HFFc6 (cell line): ENCODE results near the gene NFATC2. TPM values are rescaled to one million over a fixed set of nuclear protein-coding genes. Genes with fewer than 3 reads are reported as not detected.

ENCODE experiments used
- DNase-seq: peaks from one replicate; pipeline ENCODE4 v3.0.0-alpha.2; 2018
- H3K27ac Mint-ChIP-seq: 2 replicates; pipeline ENCODE4 v1.8.0; 2020; ENCODE audit warnings: mild to moderate bottlenecking, mixed read lengths
- H3K27me3 Mint-ChIP-seq: 2 replicates; pipeline ENCODE4 v1.8.0; 2021; ENCODE audit warnings: mild to moderate bottlenecking, moderate library complexity, mixed read lengths; ENCODE audit not compliant: insufficient read depth
- H3K36me3 Mint-ChIP-seq: 2 replicates; pipeline ENCODE4 v1.8.0; 2021; ENCODE audit warnings: low read depth, mixed read lengths
- H3K4me1 Mint-ChIP-seq: 2 replicates; pipeline ENCODE4 v1.8.0; 2020; ENCODE audit warnings: low read depth, mixed read lengths
- H3K4me3 Mint-ChIP-seq: 2 replicates; pipeline ENCODE4 v1.8.0; 2020; ENCODE audit warnings: mild to moderate bottlenecking, moderate library complexity, mixed read lengths
- H3K9me3 Mint-ChIP-seq: 2 replicates; pipeline ENCODE4 v1.8.0; 2020; ENCODE audit warnings: mild to moderate bottlenecking, mixed read lengths
- total RNA-seq, 6 experiments: library from RNA; stranded (reverse); fragmentation: NEBNext Ultra II Directional; extraction: Animal tissue kit (Norgen Biotek cat#: 25700); gene quantifications; 2 replicates in 1 of 6; 3 replicates in 5 of 6; pipeline ENCODE4 v1.2.3, GENCODE V29; 2021
- TF ChIP-seq, protein P1 (sequence below): fragments of 200-600 bp; sonication (generic); IDR thresholded peaks from 2 replicates; pipeline ENCODE4 v1.5.0; 2021; ENCODE audit warnings: antibody characterized with exemption, mild to moderate bottlenecking

The NFATC2 gene
- total RNA-seq, 6 experiments from 2014 or later = 0.50 to 1.1 (median 0.84) TPM

DNA sequence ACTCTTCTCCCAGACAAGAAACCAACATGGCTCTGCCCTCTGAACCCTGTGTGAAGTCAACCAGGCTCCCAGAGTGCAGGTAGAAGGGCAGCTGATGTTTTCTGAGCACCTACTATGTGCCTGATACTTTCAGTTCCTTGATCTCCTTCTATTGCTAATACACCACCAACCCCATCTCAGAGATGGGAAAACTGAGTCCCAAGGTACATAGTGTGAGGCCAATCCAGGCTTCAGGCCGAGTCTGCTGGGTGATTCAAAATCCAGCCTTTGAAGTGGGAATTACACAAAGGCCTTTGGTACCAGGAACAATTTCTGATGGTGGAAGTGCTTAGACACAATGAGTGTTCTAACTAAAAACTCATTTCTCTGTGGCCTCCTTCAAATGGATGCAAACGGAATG is 96.3 kb downstream of the NFATC2 start:
- H3K4me3 Mint-ChIP-seq = peak overlapping the region; percentile 73
- H3K27ac Mint-ChIP-seq = peak overlapping the region; percentile 93
- peaks cover 80% of the 10 kb centered on the region for H3K4me1 Mint-ChIP-seq
- TF ChIP-seq, protein P1, sequence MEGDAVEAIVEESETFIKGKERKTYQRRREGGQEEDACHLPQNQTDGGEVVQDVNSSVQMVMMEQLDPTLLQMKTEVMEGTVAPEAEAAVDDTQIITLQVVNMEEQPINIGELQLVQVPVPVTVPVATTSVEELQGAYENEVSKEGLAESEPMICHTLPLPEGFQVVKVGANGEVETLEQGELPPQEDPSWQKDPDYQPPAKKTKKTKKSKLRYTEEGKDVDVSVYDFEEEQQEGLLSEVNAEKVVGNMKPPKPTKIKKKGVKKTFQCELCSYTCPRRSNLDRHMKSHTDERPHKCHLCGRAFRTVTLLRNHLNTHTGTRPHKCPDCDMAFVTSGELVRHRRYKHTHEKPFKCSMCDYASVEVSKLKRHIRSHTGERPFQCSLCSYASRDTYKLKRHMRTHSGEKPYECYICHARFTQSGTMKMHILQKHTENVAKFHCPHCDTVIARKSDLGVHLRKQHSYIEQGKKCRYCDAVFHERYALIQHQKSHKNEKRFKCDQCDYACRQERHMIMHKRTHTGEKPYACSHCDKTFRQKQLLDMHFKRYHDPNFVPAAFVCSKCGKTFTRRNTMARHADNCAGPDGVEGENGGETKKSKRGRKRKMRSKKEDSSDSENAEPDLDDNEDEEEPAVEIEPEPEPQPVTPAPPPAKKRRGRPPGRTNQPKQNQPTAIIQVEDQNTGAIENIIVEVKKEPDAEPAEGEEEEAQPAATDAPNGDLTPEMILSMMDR = no peak
- DNase-seq = no peak
- H3K27me3 Mint-ChIP-seq = no peaks in the 10 kb centered on the region; the same call in none of the 2 replicates
- no peaks in the 10 kb centered on the region for H3K9me3 Mint-ChIP-seq
- H3K36me3 Mint-ChIP-seq = no peaks in the 10 kb centered on the region

DNA sequence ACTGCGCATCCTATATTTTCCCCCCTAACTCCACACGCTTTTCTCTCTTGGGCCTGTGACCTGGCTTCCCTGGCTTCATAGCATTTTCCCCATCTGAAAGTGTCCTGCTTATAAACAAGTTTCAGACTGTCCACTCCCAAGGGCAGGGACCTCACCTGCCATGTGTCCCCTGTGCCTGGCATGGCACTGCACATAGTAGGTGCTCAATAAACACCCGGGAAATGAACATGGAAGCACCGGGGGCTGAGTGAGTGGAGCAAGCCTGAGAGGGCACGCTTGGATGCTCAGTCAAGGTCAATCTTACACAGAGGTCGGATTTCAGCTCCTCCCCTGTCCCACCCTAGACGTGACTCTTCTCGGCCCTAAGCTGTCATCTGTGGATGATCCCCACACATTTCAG is 96.9 kb downstream of the NFATC2 start:
- Mint-ChIP-seq H3K27ac (no peak overlapping the region), H3K36me3 (no peaks in the 10 kb centered on the region), H3K4me1 (peaks cover 74% of the 10 kb centered on the region), H3K27me3 (no peaks in the 10 kb centered on the region; the same call in none of the 2 replicates), H3K4me3 (no peak overlapping the region), H3K9me3 (no peaks in the 10 kb centered on the region)
- no peak for DNase-seq
- TF ChIP-seq, protein P1 = no peak

DNA sequence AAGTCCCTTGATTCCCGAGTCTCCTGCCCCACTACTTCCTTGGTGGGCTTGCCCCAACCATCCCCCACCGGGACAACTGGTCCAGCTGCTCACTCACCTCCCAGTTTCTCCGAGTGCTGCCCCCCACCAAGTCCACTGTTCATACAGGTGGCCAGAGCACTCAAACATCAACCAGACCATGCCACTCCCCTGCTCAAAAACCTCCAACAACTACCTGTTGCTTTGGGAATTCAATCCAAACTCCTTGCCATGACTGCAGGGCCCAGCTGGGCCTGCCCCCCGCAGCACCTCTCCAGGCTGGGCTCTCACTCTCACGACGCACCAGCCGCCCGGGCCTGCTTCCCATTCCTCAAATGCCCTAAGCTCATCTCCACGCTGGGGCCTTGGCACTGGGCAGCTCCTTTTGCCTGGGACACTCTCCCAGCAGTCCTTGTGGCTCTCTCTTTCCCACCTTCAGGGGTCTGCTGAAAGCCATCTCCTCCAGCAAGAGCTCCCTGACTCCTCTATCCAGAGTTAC is 97.5 kb downstream of the NFATC2 start:
- Mint-ChIP-seq H3K4me1 (peaks cover 68% of the 10 kb centered on the region), H3K36me3 (no peaks in the 10 kb centered on the region), H3K4me3 (no peak overlapping the region), H3K27ac (peak overlapping the region; percentile 65), H3K27me3 (no peaks in the 10 kb centered on the region; the same call in none of the 2 replicates), H3K9me3 (no peaks in the 10 kb centered on the region)
- TF ChIP-seq, protein P1 = no peak
- DNase-seq = no peak

DNA sequence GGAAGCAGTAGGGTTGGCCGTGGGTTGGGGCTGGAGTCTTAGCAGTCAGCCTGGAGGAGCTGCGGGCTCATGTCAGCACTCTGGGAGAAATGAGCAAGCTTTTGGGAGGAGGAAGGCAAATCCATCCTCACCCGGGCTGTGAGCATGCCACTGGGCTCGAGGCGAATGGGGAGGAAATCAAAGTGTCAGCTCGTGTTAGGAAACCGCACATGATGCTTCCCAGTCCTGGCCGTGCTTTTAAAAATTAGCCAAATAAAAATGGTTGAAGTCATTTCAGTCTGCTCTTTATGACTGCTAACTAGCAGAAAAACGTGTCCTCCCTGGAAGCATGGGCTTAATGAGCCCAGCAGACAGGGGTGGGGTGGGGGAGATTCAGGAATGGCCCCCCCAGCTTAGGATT is 98.1 kb downstream of the NFATC2 start:
- Mint-ChIP-seq H3K9me3 (no peaks in the 10 kb centered on the region), H3K27ac (peak overlapping the region; percentile 65), H3K36me3 (no peaks in the 10 kb centered on the region), H3K4me3 (peak overlapping the region; percentile 72), H3K27me3 (no peaks in the 10 kb centered on the region; the same call in none of the 2 replicates), H3K4me1 (peaks cover 64% of the 10 kb centered on the region)
- peak; percentile 63 for DNase-seq
- TF ChIP-seq, protein P1 = no peak

DNA sequence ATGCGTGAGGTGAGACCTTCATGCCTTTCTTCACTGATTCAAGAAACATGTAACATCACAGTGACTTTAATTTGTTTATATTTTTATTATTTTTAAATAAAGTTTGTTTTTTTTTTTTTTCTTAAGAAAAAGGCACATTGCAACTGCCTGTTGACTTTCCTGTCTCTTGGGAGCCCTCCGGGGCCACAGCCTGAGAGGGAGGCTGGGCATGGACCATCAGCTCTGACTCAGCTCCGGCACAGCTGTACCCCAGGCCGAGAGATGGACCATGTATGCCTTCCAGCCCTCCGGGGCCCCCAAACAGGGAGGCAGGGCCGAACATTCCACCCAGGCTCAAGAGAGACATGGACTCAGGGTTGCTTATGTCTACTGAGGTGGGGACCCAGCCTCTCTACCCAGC is 99.9 kb downstream of the NFATC2 start:
- TF ChIP-seq, protein P1 = no peak
- Mint-ChIP-seq H3K27ac (no peak overlapping the region), H3K9me3 (no peaks in the 10 kb centered on the region), H3K4me3 (no peak overlapping the region), H3K4me1 (peaks cover 48% of the 10 kb centered on the region), H3K27me3 (no peaks in the 10 kb centered on the region; the same call in none of the 2 replicates), H3K36me3 (no peaks in the 10 kb centered on the region)
- no peak for DNase-seq
